ENCODE measurements around the gene TBC1D22A.

- TF ChIP-seq POLR2A (IDR thresholded peaks at IDR 0.05) = no peak
- TF ChIP-seq, protein P1, sequence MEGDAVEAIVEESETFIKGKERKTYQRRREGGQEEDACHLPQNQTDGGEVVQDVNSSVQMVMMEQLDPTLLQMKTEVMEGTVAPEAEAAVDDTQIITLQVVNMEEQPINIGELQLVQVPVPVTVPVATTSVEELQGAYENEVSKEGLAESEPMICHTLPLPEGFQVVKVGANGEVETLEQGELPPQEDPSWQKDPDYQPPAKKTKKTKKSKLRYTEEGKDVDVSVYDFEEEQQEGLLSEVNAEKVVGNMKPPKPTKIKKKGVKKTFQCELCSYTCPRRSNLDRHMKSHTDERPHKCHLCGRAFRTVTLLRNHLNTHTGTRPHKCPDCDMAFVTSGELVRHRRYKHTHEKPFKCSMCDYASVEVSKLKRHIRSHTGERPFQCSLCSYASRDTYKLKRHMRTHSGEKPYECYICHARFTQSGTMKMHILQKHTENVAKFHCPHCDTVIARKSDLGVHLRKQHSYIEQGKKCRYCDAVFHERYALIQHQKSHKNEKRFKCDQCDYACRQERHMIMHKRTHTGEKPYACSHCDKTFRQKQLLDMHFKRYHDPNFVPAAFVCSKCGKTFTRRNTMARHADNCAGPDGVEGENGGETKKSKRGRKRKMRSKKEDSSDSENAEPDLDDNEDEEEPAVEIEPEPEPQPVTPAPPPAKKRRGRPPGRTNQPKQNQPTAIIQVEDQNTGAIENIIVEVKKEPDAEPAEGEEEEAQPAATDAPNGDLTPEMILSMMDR (IDR thresholded peaks at IDR 0.05) = no peak
These were observed 35.5 kb upstream of the TBC1D22A start for GRCh38 chr22:46726986-46727317.
